GM18858 (cell line): Measurements from ENCODE around the gene PGM1.

Experiments
- ATAC-seq: cut with Tn5 transposase; IDR thresholded peaks from one replicate; pipeline ENCODE4 v1.9.1; 2021; ENCODE audit not compliant: unreplicated experiment

The PGM1 gene

GRCh38 chr1:63600248-63600647, 7.0 kb downstream of the PGM1 start:
- ATAC-seq = no peak

GRCh38 chr1:63601061-63601460, 7.8 kb downstream of the PGM1 start:
- ATAC-seq = no peak

- no peak for ATAC-seq
Observed at GRCh38 chr1:63601463-63601862, 8.3 kb downstream of the PGM1 start.

GRCh38 chr1:63601912-63602311, 8.7 kb downstream of the PGM1 start:
- ATAC-seq = no peak

GRCh38 chr1:63602629-63603028, 9.4 kb downstream of the PGM1 start:
- ATAC-seq = no peak

- no peak for ATAC-seq
Observed at GRCh38 chr1:63603810-63604209, 10.6 kb downstream of the PGM1 start.

- no peak for ATAC-seq
Observed at GRCh38 chr1:63607322-63607721, 14.1 kb downstream of the PGM1 start.

- no peak for ATAC-seq
Observed at GRCh38 chr1:63611231-63611630, 18.0 kb downstream of the PGM1 start.

GRCh38 chr1:63612564-63612963, 19.4 kb downstream of the PGM1 start:
- no peak for ATAC-seq

GRCh38 chr1:63612971-63613370, 19.8 kb downstream of the PGM1 start:
- no peak for ATAC-seq

GRCh38 chr1:63615768-63616420, 22.7 kb downstream of the PGM1 start:
- no peak for ATAC-seq

- no peak for ATAC-seq
Observed at GRCh38 chr1:63617450-63617849, 24.2 kb downstream of the PGM1 start.

GRCh38 chr1:63618011-63618410, 24.8 kb downstream of the PGM1 start:
- ATAC-seq = no peak

GRCh38 chr1:63619558-63619957, 26.3 kb downstream of the PGM1 start:
- no peak for ATAC-seq

GRCh38 chr1:63620671-63621070, 27.5 kb downstream of the PGM1 start:
- no peak for ATAC-seq

- ATAC-seq = no peak
Observed at GRCh38 chr1:63621075-63621474, 27.9 kb downstream of the PGM1 start.

- no peak for ATAC-seq
Observed at GRCh38 chr1:63621698-63622097, 28.5 kb downstream of the PGM1 start.

GRCh38 chr1:63622849-63623566, 29.8 kb downstream of the PGM1 start:
- ATAC-seq = no peak

GRCh38 chr1:63623952-63624351, 30.7 kb downstream of the PGM1 start:
- ATAC-seq = no peak

- no peak for ATAC-seq
Observed at GRCh38 chr1:63624911-63625310, 31.7 kb downstream of the PGM1 start.

- ATAC-seq = no peak
Observed at GRCh38 chr1:63626222-63626621, 33.0 kb downstream of the PGM1 start.

GRCh38 chr1:63628607-63629006, 35.4 kb downstream of the PGM1 start:
- no peak for ATAC-seq

GRCh38 chr1:63630238-63630637, 37.0 kb downstream of the PGM1 start:
- no peak for ATAC-seq
